SK-N-SH (cell line): ENCODE results near the gene RAB3C. TPM values are rescaled to one million over a fixed set of nuclear protein-coding genes. Genes with fewer than 3 reads are reported as not detected.
A peak's percentile ranks its signal among the peaks of the same experiment; 100 is the strongest.

Source experiments
- CTCF ChIA-PET: fragments of 300-600, 350-600 bp; formaldehyde crosslinking; extraction: SDS; loops from one replicate; lab custom pipeline; 2021; lab: Yijun Ruan, JAX
- POLR2A ChIA-PET: fragments of 350-600 bp; sonication (Branson Sonifier 250); formaldehyde crosslinking; extraction: SDS; loops from one replicate; lab custom pipeline; 2020; ENCODE audit warnings: antibody characterized with exemption, inconsistent platforms; lab: Yijun Ruan, JAX
- DNase-seq: peaks from one replicate; pipeline ENCODE4 v3.0.0; 2012
- H2AFZ ChIP-seq: fragments of 200-600 bp; sonication (generic); 2 replicates; pipeline ENCODE4 v1.8.1; 2016; ENCODE audit warnings: antibody characterized with exemption, mild to moderate bottlenecking, low read depth
- H3F3A ChIP-seq: fragments of 200-600 bp; sonication (generic); replicated peaks from 2 replicates; pipeline ENCODE3; 2016; ENCODE audit warnings: antibody characterized with exemption, mild to moderate bottlenecking; ENCODE audit not compliant: insufficient read depth
- H3K27ac ChIP-seq, 2 experiments: fragments of 200-500 bp in 1 of 2; fragments of 200-600 bp in 1 of 2; sonication (Bioruptor generic) in 1 of 2; sonication (generic), shearing (Covaris generic) in 1 of 2; 2 replicates each; pipeline versions ENCODE4 v1.5.1 to v1.6.1; 2014 to 2016; ENCODE audit warnings: low read depth in 2 of 2, inconsistent platforms in 1 of 2, low read length in 1 of 2, mild to moderate bottlenecking in 1 of 2, mixed read lengths in 1 of 2
- H3K27me3 ChIP-seq: fragments of 200-600 bp; sonication (generic), shearing (Covaris generic); 2 replicates; pipeline ENCODE4 v1.6.1; 2016; ENCODE audit warnings: mixed run types; ENCODE audit not compliant: insufficient read depth
- H3K36me3 ChIP-seq, 2 experiments: fragments of 200-500 bp in 1 of 2; fragments of 200-600 bp in 1 of 2; sonication (Bioruptor generic) in 1 of 2; sonication (generic) in 1 of 2; replicated peaks in 1 of 2; 2 replicates each; pipeline versions ENCODE3 to v1.5.1; 2014 to 2016; ENCODE audit warnings: low read length in 1 of 2, mild to moderate bottlenecking in 1 of 2; ENCODE audit not compliant: insufficient read depth in 2 of 2, control insufficient read depth in 1 of 2
- H3K4me1 ChIP-seq, 2 experiments: fragments of 200-500 bp in 1 of 2; fragments of 200-600 bp in 1 of 2; sonication (Bioruptor generic) in 1 of 2; sonication (generic), shearing (Covaris generic) in 1 of 2; 2 replicates each; pipeline versions ENCODE4 v1.5.1 to v1.6.1; 2014 to 2016; ENCODE audit warnings: low read depth in 1 of 2, low read length in 1 of 2, mixed run types in 1 of 2; ENCODE audit not compliant: insufficient read depth in 2 of 2, control insufficient read depth in 1 of 2
- H3K4me2 ChIP-seq: fragments of 200-600 bp; sonication (generic), shearing (Covaris generic); 2 replicates; pipeline ENCODE4 v1.6.1; 2017; ENCODE audit warnings: mixed run types
- H3K4me3 ChIP-seq, 2 experiments: fragments of 200-500 bp in 1 of 2; fragments of 200-600 bp in 1 of 2; sonication (Bioruptor generic) in 1 of 2; sonication (generic), shearing (Covaris generic) in 1 of 2; 2 replicates each; pipeline versions ENCODE4 v1.5.1 to v1.8.1; 2014 to 2016; ENCODE audit warnings: low read depth in 2 of 2, inconsistent platforms in 1 of 2, low read length in 1 of 2, mild to moderate bottlenecking in 1 of 2, mixed read lengths in 1 of 2, moderate library complexity in 1 of 2
- H3K79me2 ChIP-seq: fragments of 200-600 bp; sonication (generic); 2 replicates; pipeline ENCODE4 v1.8.1; 2017; ENCODE audit warnings: mild to moderate bottlenecking; ENCODE audit not compliant: insufficient read depth
- H3K9ac ChIP-seq: fragments of 200-600 bp; sonication (generic); 2 replicates; pipeline ENCODE4 v1.6.1; 2017; ENCODE audit warnings: mixed run types
- H3K9me2 ChIP-seq: fragments of 200-600 bp; sonication (generic); 2 replicates; pipeline ENCODE4 v1.6.1; 2017; ENCODE audit warnings: mixed run types
- H3K9me3 ChIP-seq: fragments of 200-600 bp; sonication (generic); 2 replicates; pipeline ENCODE4 v1.6.1; 2017; ENCODE audit warnings: mixed run types, mild to moderate bottlenecking, moderate library complexity
- H4K20me1 ChIP-seq: fragments of 200-600 bp; sonication (generic); 2 replicates; pipeline ENCODE4 v1.6.1; 2017; ENCODE audit warnings: mild to moderate bottlenecking, mixed run types; ENCODE audit not compliant: insufficient read depth
- CTCF ChIP-seq: fragments of 200-600 bp; sonication (generic); IDR thresholded peaks from 2 replicates; pipeline ENCODE4 v1.6.1; 2017; ENCODE audit warnings: antibody characterized with exemption, mild to moderate bottlenecking, moderate library complexity
- ELF1 ChIP-seq: IDR thresholded peaks from 2 replicates; pipeline ENCODE4 v1.4.0; 2012
- EZH2phosphoT487 ChIP-seq: fragments of 200-600 bp; sonication (generic); IDR thresholded peaks from 2 replicates; pipeline ENCODE4 v1.6.1; 2017; ENCODE audit warnings: low read depth, mixed run types, mild to moderate bottlenecking, antibody characterized with exemption, moderate library complexity, borderline replicate concordance
- FOXM1 ChIP-seq: IDR thresholded peaks from 2 replicates; pipeline ENCODE4 v1.4.0; 2012; ENCODE audit warnings: low read depth, mild to moderate bottlenecking
- MAX ChIP-seq: IDR thresholded peaks from 2 replicates; pipeline ENCODE4 v1.4.0; 2012; ENCODE audit warnings: low read depth
- MEF2A ChIP-seq: IDR thresholded peaks from 2 replicates; pipeline ENCODE4 v1.4.0; 2012; ENCODE audit warnings: low read depth, borderline replicate concordance
- MXI1 ChIP-seq: IDR thresholded peaks from 2 replicates; pipeline ENCODE4 v1.6.1; 2012; ENCODE audit warnings: mild to moderate bottlenecking, low read depth, low read length, improper control_type of control experiment
- NFIC ChIP-seq: IDR thresholded peaks from 2 replicates; pipeline ENCODE4 v1.4.0; 2012; ENCODE audit warnings: borderline replicate concordance
- PBX3 ChIP-seq: IDR thresholded peaks from 2 replicates; pipeline ENCODE4; 2012
- RAD21 ChIP-seq: IDR thresholded peaks from 2 replicates; pipeline ENCODE4 v1.6.1; 2012; ENCODE audit warnings: mild to moderate bottlenecking, low read length
- RCOR1 ChIP-seq: fragments of 150-350 bp; IDR thresholded peaks from 2 replicates; pipeline ENCODE4 v1.6.1; 2017; ENCODE audit warnings: antibody characterized with exemption, low read length
- SMC3 ChIP-seq: IDR thresholded peaks from 2 replicates; pipeline ENCODE4 v1.6.1; 2012; ENCODE audit warnings: low read depth, low read length, improper control_type of control experiment
- TAF1 ChIP-seq: IDR thresholded peaks from 2 replicates; pipeline ENCODE4 v1.6.1; 2012; ENCODE audit warnings: low read depth, mild to moderate bottlenecking, low read length, moderate library complexity, borderline replicate concordance
- USF2 ChIP-seq: fragments of 150-350 bp; IDR thresholded peaks from 2 replicates; pipeline ENCODE4 v1.6.1; 2017; ENCODE audit warnings: antibody characterized with exemption, low read length, low read depth, borderline replicate concordance
- WGBS: methylation state at CpG from one replicate; pipeline ENCODE4 v1.1.6; 2017; ENCODE audit warnings: low lambda C conversion rate; 5-methylcytosine and 5-hydroxymethylcytosine counted together
- polyA plus RNA-seq, 3 experiments: library from polyadenylated mRNA; depleted of rRNA; stranded (reverse); fragments of >200 nt; gene quantifications; 2 replicates each; pipeline ENCODE4 v1.2.3, GENCODE V29; 2012

RAB3C gene
- polyA plus RNA-seq, 1 of the 3 experiments (the other 2 are of a cell fraction), result 0.03 TPM

- no peaks in the 10 kb centered on the region for H4K20me1 ChIP-seq
- H3K4me3 ChIP-seq, result no peak overlapping the region
- H3K27me3 ChIP-seq, result no peaks in the 10 kb centered on the region
- CTCF ChIA-PET, result interaction anchor here (0.8 to 4.8 kb wide), 21 partner anchors 8 to 916 kb away, joined by 3 to 79 read pairs (median 9); no protein-coding TSS in a partner anchor
- H3K4me2 ChIP-seq, result no peak overlapping the region
- 34% methylated on average over 2 of the region's 2 CpGs for WGBS
- H3K9ac ChIP-seq, result no peak overlapping the region
- no peaks in the 10 kb centered on the region; a peak in 1 of 4 replicates for H3K4me1 ChIP-seq
- no peaks in the 10 kb centered on the region for H3K79me2 ChIP-seq
- no peak for DNase-seq
- TF ChIP-seq ELF1 (no peak), MAX (no peak), NFIC (no peak), PBX3 (no peak), MXI1 (no peak), MEF2A (no peak), FOXM1 (no peak), TAF1 (no peak)
- H3K9me2 ChIP-seq, result no peaks in the 10 kb centered on the region
- no peaks in the 10 kb centered on the region for H3F3A ChIP-seq
- no peak overlapping the region for H3K27ac ChIP-seq
- no peak overlapping the region for H2AFZ ChIP-seq
- 0 out of 2 replicates have a peak, but pooled peaks cover 8% of the 10 kb centered on the region for H3K9me3 ChIP-seq
- H3K36me3 ChIP-seq, result no peaks in the 10 kb centered on the region
- POLR2A ChIA-PET, result no interaction called here
Measured at GRCh38 chr5:58885260-58885659, 302.4 kb downstream of the RAB3C start.

GRCh38 chr5:58886315-58887207 lies 303.7 kb downstream of the RAB3C start:
- 34% methylated on average over 14 of the region's 14 CpGs for WGBS
- Histone ChIP-seq H3K27me3 (no peaks in the 10 kb centered on the region), H3K9ac (no peak overlapping the region), H3K4me2 (no peak overlapping the region), H3F3A (peaks cover 4% of the 10 kb centered on the region), H3K79me2 (no peaks in the 10 kb centered on the region), H3K36me3 (no peaks in the 10 kb centered on the region), H3K9me3 (0 out of 2 replicates have a peak, but pooled peaks cover 8% of the 10 kb centered on the region), H3K27ac (no peak overlapping the region), H3K4me1 (peaks cover 0 to 7% of the 10 kb centered on the region in 2 experiments; a peak in 1 of 4 replicates), H4K20me1 (no peaks in the 10 kb centered on the region), H3K9me2 (no peaks in the 10 kb centered on the region), H2AFZ (no peak overlapping the region), H3K4me3 (no peak overlapping the region; a peak in 1 of 4 replicates)
- peak; percentile 72 for DNase-seq
- CTCF ChIA-PET, result interaction anchor here (0.6 to 4.8 kb wide), 66 partner anchors 10 to 914 kb away, joined by 3 to 79 read pairs (median 4); no protein-coding TSS in a partner anchor
- POLR2A ChIA-PET, result no interaction called here
- no peak for TF ChIP-seq EZH2phosphoT487
- peak; percentile 67 for TF ChIP-seq SMC3
- no peak for TF ChIP-seq USF2
- TF ChIP-seq RAD21, result peak; percentile 82
- TF ChIP-seq CTCF, result peak; percentile 94
- TF ChIP-seq RCOR1, result 0 out of 2 replicates have a peak, but pooled peaks have one; percentile 37
